Hepatocyte (in vitro differentiated cells): ENCODE results near the gene PKN1. TPM values are rescaled to one million over a fixed set of nuclear protein-coding genes. Genes with fewer than 3 reads are reported as not detected.

ENCODE experiments used
- DNase-seq: peaks from one replicate; pipeline ENCODE4 v3.0.0-alpha.2; 2016; ENCODE audit warnings: low spot score
- H2AFZ ChIP-seq: fragments of 200-600 bp; sonication (generic); 2 replicates; pipeline ENCODE4 v1.6.0; 2016; ENCODE audit warnings: antibody characterized with exemption, mild to moderate bottlenecking
- H3K27ac ChIP-seq: fragments of 200-600 bp; sonication (generic); 2 replicates; pipeline ENCODE4 v1.5.1; 2016; ENCODE audit warnings: mild to moderate bottlenecking
- H3K27me3 ChIP-seq: fragments of 200-600 bp; sonication (generic); 2 replicates; pipeline ENCODE4 v1.6.1; 2016
- H3K36me3 ChIP-seq: fragments of 200-600 bp; sonication (generic); replicated peaks from 2 replicates; pipeline ENCODE4 v1.5.1; 2016; ENCODE audit warnings: low read depth; ENCODE audit not compliant: insufficient read depth
- H3K4me1 ChIP-seq: fragments of 200-600 bp; sonication (generic); 2 replicates; pipeline ENCODE4 v1.5.1; 2016; ENCODE audit warnings: mild to moderate bottlenecking, moderate library complexity; ENCODE audit not compliant: insufficient read depth
- H3K4me2 ChIP-seq: fragments of 200-600 bp; sonication (generic); 2 replicates; pipeline ENCODE4 v1.6.0; 2016
- H3K4me3 ChIP-seq: fragments of 200-600 bp; sonication (generic); 2 replicates; pipeline ENCODE4 v1.5.1; 2016; ENCODE audit warnings: mild to moderate bottlenecking
- H3K79me2 ChIP-seq: fragments of 200-600 bp; sonication (generic); 2 replicates; pipeline ENCODE4 v1.6.0; 2017; ENCODE audit warnings: mild to moderate bottlenecking
- H3K9me2 ChIP-seq: fragments of 200-600 bp; sonication (generic); replicated peaks from 2 replicates; pipeline ENCODE4 v1.6.0; 2017; ENCODE audit warnings: mild to moderate bottlenecking; ENCODE audit not compliant: insufficient read depth
- H3K9me3 ChIP-seq: fragments of 200-600 bp; sonication (generic); 2 replicates; pipeline ENCODE4 v1.5.1; 2016; ENCODE audit warnings: low read depth, mild to moderate bottlenecking
- H4K20me1 ChIP-seq: fragments of 200-600 bp; sonication (generic); 2 replicates; pipeline ENCODE4 v1.6.0; 2016; ENCODE audit warnings: mild to moderate bottlenecking; ENCODE audit not compliant: insufficient read depth, poor library complexity, severe bottlenecking
- CTCF ChIP-seq: fragments of 200-600 bp; sonication (generic); IDR thresholded peaks from 2 replicates; pipeline ENCODE4 v1.5.1; 2016; ENCODE audit warnings: antibody characterized with exemption, mild to moderate bottlenecking; ENCODE audit not compliant: poor library complexity
- EZH2 ChIP-seq: fragments of 200-600 bp; sonication (generic); IDR thresholded peaks from 2 replicates; pipeline ENCODE4 v1.6.1; 2016; ENCODE audit warnings: antibody characterized with exemption, mild to moderate bottlenecking, borderline replicate concordance
- EZH2phosphoT487 ChIP-seq: fragments of 200-600 bp; sonication (generic); IDR thresholded peaks from one replicate; pipeline ENCODE4 v1.6.1; 2018; ENCODE audit warnings: antibody characterized with exemption, mild to moderate bottlenecking, low read depth, moderate library complexity; ENCODE audit not compliant: unreplicated experiment, severe bottlenecking
- WGBS: methylation state at CpG from one replicate; pipeline ENCODE4 v1.1.6; 2016; ENCODE audit warnings: low lambda C conversion rate; ENCODE audit errors: missing lambda C conversion rate; 5-methylcytosine and 5-hydroxymethylcytosine counted together
- polyA plus RNA-seq: library from polyadenylated mRNA; unstranded; fragments of >200 nt; fragmentation: Nextera tagmentation; extraction: Ambion mirVana; gene quantifications from 2 replicates; pipeline ENCODE4 v1.2.1, GENCODE V29; 2016
- total RNA-seq: library from RNA; depleted of rRNA; stranded (reverse); fragments of >200 nt; gene quantifications from 2 replicates; pipeline ENCODE4 v1.2.3, GENCODE V29; 2014

Gene PKN1
- total and polyA plus RNA-seq, 2 experiments from 2014 or later, result 57.4 to 83.3 TPM

GRCh38 chr19:14428882-14429416 lies 4.2 kb upstream of the PKN1 start:
- Histone ChIP-seq H4K20me1 (no peaks in the 10 kb centered on the region), H3K9me3 (no peaks in the 10 kb centered on the region), H3K9me2 (no peaks in the 10 kb centered on the region), H3K4me3 (no peak overlapping the region), H3K4me1 (peaks cover 1% of the 10 kb centered on the region), H3K36me3 (no peaks in the 10 kb centered on the region), H3K27me3 (no peaks in the 10 kb centered on the region), H3K27ac (no peak overlapping the region), H2AFZ (no peak overlapping the region), H3K4me2 (no peak overlapping the region), H3K79me2 (peaks cover 12% of the 10 kb centered on the region)
- no peak for TF ChIP-seq EZH2phosphoT487
- TF ChIP-seq CTCF, result no peak
- 82% methylated on average over 4 of the region's 4 CpGs for WGBS
- DNase-seq, result no peak

GRCh38 chr19:14430712-14431111 lies 2.4 kb upstream of the PKN1 start:
- WGBS, result 92% methylated on average over 3 of the region's 3 CpGs
- no peak for DNase-seq
- Histone ChIP-seq H3K4me1 (peaks cover 14% of the 10 kb centered on the region), H3K4me3 (no peak overlapping the region), H3K4me2 (no peak overlapping the region), H3K9me3 (no peaks in the 10 kb centered on the region), H2AFZ (no peak overlapping the region), H3K27ac (no peak overlapping the region), H3K27me3 (no peaks in the 10 kb centered on the region), H3K9me2 (no peaks in the 10 kb centered on the region), H4K20me1 (no peaks in the 10 kb centered on the region), H3K36me3 (no peaks in the 10 kb centered on the region), H3K79me2 (peaks cover 24% of the 10 kb centered on the region)
- TF ChIP-seq EZH2 (no peak), CTCF (no peak), EZH2phosphoT487 (no peak)

GRCh38 chr19:14433554-14434501 lies 722 bp downstream of the PKN1 start:
- TF ChIP-seq EZH2phosphoT487 (no peak), EZH2 (no peak), CTCF (no peak)
- Histone ChIP-seq H3K27ac (peak overlapping the region; percentile 43), H4K20me1 (no peaks in the 10 kb centered on the region), H3K4me2 (peak overlapping the region; percentile 96), H3K36me3 (no peaks in the 10 kb centered on the region), H3K79me2 (peaks cover 52% of the 10 kb centered on the region), H3K4me3 (peak overlapping the region; percentile 97), H3K27me3 (no peaks in the 10 kb centered on the region), H2AFZ (peak overlapping the region; percentile 68), H3K9me2 (no peaks in the 10 kb centered on the region), H3K4me1 (peaks cover 14% of the 10 kb centered on the region), H3K9me3 (no peaks in the 10 kb centered on the region)
- DNase-seq, result peak; percentile 60
- WGBS, result 21% methylated on average over 27 of the region's 52 CpGs
